Raji (cell line): ENCODE data around the gene RHOH.

Experiments
- POLR2A ChIP-seq: IDR thresholded peaks from 2 replicates; pipeline ENCODE4 v1.6.1; 2011; ENCODE audit warnings: low read depth, low read length, control low read depth; ENCODE audit not compliant: insufficient read depth

RHOH gene

DNA sequence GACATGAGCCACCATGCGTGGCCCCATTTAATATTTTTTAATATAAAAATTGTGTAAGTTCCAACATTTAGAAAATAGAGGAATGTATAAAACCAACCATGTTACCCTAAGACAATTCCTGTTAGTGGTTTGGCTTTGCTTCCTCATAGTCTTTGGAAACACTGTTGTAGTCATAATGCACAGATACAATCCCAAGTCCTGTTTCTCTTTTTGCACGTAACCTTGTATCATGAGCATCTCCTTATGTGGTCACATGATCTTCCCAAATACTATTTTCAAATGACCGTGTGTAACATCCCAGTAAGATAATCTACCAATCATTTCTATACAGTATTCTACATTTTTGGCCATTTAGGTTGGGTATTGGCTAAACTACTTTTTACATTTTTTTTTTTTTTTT lies 13.9 kb upstream of the RHOH start:
- no peak for TF ChIP-seq POLR2A

DNA sequence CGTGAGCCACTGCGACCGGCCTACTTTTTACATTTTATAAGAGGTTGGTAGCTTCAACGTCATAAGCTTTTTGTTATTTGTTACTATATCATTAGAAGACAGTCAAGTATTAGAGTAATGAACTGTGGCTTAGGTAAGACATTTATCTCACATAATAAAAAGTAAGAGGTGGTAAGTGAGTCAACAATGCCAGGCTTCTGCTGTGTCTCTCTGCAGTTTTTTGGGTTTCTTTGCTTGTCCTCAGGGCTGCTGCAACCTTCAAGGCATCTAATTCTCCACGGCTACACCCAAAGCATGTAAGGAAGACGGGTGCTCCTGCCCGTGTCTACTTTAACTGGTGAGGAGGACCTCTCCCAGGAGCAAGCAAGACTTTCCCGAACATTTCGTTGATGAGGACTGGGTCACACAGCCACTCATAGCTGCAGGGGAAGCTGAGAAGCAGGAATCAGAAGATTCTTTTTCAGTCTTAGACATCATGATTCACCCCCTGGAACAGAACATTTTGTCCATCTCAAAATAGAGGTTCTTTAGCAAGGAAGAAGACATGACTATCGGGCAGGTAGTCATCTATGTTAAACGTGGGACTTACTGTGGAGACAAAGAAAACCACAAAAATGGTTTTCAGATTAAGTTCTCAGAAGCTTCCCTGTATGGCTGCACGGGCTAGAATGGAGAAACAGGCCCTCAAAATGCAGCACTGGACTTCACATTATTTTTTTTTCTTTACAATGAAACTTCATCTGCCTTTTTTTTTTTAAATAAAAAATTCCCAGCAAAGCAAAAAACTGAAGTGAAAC lies 13.0 kb upstream of the RHOH start:
- no peak for TF ChIP-seq POLR2A

GRCh38 chr4:40185830-40186664 lies 10.8 kb upstream of the RHOH start:
- peak; percentile 79 for TF ChIP-seq POLR2A

- TF ChIP-seq POLR2A = peak; percentile 63
Measured at GRCh38 chr4:40186665-40187014, 10.2 kb upstream of the RHOH start.

GRCh38 chr4:40187386-40187906 lies 9.4 kb upstream of the RHOH start:
- TF ChIP-seq POLR2A = no peak

DNA sequence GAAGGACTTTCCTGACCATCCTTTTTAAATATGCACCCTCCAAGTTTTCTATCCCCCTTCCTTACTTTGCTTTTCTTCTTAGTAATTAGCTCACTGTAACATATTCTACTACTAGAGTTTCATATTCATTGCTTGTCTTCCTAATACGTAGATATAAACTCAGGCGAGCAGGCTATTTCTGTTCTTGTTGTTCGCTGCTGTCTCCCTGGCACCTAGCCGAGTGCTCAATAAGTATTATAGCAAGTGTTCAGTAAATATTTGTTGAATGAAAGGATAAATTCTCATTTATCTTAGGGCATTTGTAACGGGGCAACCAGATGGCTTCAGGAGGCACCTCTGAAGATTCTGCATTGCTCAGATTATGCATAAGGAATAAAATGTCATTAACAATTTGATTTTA lies 6.8 kb upstream of the RHOH start:
- no peak for TF ChIP-seq POLR2A

DNA sequence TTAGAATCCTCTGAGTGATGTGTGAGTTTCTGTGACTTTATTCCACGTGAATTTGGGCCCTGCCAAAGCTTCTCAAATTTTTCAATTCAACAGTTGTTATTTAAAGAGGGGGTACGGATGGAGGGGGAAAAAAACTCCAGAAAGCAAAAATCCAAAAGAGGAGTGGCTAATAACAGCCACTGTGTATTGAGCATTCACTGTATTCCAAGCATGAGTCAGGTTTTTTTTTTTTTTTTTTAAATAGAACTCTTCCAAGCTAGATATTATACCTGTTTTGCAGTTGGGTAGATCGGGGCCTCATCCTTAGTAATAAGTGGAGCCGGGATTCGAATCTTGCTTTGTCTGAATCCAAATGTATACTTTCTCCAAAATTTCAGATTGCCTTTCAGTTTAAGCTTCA lies 6.4 kb upstream of the RHOH start:
- no peak for TF ChIP-seq POLR2A

DNA sequence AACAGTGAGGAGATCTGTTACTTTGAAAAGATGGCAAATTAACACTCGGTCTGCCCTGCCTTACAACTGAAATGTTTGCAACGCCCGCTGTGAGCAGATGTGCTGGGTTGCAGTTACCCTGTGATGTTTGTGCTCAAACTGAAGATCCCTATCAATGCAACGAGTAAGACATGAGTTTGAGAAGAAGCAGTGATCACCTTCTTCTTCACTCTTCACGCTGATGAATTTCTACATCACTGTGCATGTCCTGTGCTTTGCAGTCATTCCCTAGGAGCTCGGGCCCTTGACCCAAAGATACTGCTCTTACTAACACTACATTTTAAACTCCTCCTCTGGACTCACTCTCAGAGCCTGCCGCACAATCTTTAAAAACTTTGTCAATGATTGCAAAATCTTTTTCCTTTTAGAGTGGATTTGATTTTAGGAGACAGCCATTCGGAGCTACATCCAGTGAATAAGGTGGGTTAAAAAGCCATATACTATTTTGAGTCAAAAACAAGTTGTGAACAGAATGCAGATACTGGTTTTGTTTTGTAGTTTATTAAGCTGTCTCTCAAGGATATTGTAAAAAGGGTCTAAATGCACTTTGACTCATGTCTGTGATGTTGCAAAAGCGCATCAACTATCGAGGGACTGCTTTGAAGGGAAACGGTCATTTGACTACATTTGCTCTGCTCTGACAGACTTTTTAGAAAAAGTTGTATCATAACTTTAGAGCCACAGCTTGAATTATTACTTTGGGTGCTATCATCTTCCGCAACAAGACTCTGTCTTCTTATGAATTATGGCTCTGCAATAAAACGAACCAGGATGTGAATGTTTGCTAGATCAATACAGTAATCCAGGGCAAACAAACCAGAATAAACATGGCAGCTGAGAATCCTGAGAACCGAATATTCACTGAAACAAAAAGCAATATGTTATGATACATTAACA lies 5.7 kb upstream of the RHOH start:
- TF ChIP-seq POLR2A = peak; percentile 33; the same call in 1 of the 2 replicates

GRCh38 chr4:40192114-40193015 lies 4.5 kb upstream of the RHOH start:
- TF ChIP-seq POLR2A = peak; percentile 79

DNA sequence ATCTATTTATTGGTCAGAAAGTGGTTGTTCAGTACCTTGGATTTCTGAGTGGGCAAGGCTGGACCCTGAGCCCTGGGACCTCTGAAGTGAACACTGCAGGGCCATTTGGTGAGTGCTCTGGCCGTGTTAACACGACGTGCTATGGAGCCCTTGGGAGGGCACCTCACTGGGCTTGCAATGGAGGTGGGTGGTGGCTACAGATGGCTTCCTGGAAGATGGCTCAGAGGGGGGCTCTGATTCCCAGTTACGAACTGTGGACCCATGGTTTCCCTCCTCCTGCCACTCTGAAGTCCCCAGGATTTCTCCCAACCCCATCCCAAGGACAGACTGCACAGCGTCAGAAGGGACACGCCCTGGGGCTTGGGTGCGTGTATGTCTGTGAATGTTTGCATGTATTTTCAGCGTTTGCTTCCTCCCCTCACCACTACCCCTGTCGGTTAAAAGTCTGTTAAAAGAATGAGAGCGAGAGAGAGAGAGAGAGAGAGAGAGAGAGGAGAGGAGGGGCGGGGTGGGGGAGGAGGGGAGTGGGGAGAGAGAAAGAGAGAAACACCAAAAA lies 3.7 kb upstream of the RHOH start:
- TF ChIP-seq POLR2A = peak; percentile 72

DNA sequence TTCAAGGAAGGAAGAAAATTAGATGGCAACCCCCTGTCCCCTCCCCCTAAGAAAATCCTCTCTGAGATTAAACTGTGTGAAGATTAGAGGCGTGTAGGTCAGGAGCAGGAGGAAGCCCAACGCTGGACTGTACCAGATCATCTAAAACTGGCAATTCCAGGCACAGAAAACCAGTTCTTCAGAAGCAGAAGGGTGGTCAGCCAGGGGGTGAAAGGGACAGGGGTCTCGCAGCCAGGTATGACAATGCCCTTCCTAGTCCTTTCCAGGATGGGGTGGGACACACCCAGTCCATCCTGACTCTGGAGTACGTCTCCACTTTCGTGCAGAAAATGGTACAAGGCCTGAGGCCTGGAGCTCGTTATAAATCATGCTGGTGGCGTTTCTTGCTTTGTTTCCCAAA lies 3.3 kb upstream of the RHOH start:
- TF ChIP-seq POLR2A = peak; percentile 57

- TF ChIP-seq POLR2A = peak; percentile 65; the same call in 1 of the 2 replicates
Measured at GRCh38 chr4:40194602-40195161, 2.1 kb upstream of the RHOH start.
